GM12875 (cell line): ENCODE data around the gene SOCS6.

ENCODE experiments used
- H3K4me3 ChIP-seq: one replicate; pipeline ENCODE4 v1.5.1; 2011; ENCODE audit warnings: low read depth, low read length, control low read depth
- TF ChIP-seq, protein P1 (sequence below): IDR thresholded peaks from 2 replicates; pipeline ENCODE4 v1.5.1; 2011; ENCODE audit warnings: low read depth, mild to moderate bottlenecking, control low read depth, inconsistent platforms, low read length, moderate library complexity, borderline replicate concordance; ENCODE audit not compliant: insufficient read depth

The SOCS6 gene

DNA sequence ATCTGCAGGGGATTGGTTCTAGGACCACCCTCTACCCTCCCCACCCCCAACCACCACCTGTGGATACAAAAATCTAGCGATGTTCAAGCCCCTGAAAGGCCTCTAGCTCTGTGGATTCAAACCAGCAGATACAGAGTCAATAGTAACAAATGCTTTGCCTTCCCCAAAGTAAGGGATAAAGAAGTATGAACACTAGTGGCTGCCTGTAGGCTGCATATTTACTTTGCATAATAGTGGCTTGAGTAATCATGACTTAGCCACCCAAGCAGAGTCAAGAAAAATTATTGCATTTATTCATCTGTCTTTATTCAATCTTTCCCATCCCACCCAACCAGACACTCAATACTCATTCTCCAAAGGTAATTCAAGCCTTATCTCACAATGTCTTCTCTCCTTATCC lies 43.8 kb downstream of the SOCS6 start:
- no peak overlapping the region for H3K4me3 ChIP-seq
- TF ChIP-seq, protein P1, sequence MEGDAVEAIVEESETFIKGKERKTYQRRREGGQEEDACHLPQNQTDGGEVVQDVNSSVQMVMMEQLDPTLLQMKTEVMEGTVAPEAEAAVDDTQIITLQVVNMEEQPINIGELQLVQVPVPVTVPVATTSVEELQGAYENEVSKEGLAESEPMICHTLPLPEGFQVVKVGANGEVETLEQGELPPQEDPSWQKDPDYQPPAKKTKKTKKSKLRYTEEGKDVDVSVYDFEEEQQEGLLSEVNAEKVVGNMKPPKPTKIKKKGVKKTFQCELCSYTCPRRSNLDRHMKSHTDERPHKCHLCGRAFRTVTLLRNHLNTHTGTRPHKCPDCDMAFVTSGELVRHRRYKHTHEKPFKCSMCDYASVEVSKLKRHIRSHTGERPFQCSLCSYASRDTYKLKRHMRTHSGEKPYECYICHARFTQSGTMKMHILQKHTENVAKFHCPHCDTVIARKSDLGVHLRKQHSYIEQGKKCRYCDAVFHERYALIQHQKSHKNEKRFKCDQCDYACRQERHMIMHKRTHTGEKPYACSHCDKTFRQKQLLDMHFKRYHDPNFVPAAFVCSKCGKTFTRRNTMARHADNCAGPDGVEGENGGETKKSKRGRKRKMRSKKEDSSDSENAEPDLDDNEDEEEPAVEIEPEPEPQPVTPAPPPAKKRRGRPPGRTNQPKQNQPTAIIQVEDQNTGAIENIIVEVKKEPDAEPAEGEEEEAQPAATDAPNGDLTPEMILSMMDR: no peak

DNA sequence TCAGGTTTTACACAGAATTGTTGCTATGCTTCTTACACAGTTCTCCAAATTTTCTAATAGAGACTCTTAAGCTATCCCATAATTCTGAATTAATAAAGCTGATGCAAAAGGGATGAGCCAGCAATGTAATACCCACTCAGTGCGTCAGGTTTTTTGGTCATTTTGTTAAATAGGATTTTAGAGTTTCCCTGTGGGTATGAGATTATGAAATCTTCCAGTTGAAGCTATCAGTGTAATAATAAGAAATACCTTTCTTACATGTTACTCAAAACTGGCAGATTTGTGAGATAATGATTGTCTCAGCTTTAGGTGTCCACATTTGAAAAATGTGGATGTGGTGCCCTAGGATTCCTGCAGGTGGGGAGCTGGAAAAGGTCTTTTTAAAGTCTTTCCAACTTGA lies 44.5 kb downstream of the SOCS6 start:
- TF ChIP-seq, protein P1: no peak
- no peak overlapping the region for H3K4me3 ChIP-seq

DNA sequence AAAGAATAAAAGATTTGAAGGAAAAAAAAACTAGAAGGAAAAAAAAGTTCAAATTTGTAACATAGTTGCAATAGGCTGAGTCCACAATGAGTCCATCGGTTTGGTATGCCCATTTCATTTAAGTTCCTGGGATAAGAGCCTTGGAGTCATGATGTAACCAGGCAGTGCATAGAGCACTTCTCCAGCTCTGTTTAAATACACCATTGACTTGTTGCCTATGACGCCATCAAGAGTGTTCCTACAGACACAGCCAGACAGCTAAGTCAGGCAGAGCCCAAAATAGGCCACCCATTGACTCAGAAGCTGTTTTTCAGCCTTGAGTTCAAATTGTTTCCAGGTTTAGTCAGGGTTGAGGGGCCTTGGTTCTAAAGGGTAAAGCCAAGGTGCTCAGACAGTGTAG lies 44.9 kb downstream of the SOCS6 start:
- H3K4me3 ChIP-seq: no peak overlapping the region
- TF ChIP-seq, protein P1: no peak

DNA sequence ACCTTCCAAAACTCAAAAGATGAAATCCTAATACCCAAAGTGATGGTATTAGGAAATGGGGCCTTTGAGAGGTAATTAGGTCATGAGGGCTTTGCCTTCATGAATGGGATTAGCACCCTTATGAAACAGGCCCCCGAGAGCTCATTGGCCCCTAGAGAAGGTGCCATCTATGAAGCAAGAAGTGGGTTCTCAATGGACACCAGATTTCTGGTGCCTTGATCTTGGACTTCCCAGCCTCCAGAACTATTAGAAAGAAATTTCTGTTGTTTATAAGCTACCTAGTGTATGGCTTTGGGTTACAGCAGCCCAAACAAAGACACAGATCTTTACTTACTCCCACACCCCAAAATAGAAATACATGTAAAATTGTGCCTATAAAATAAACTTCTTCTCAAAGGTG lies 45.4 kb downstream of the SOCS6 start:
- TF ChIP-seq, protein P1: no peak
- H3K4me3 ChIP-seq: no peak overlapping the region

DNA sequence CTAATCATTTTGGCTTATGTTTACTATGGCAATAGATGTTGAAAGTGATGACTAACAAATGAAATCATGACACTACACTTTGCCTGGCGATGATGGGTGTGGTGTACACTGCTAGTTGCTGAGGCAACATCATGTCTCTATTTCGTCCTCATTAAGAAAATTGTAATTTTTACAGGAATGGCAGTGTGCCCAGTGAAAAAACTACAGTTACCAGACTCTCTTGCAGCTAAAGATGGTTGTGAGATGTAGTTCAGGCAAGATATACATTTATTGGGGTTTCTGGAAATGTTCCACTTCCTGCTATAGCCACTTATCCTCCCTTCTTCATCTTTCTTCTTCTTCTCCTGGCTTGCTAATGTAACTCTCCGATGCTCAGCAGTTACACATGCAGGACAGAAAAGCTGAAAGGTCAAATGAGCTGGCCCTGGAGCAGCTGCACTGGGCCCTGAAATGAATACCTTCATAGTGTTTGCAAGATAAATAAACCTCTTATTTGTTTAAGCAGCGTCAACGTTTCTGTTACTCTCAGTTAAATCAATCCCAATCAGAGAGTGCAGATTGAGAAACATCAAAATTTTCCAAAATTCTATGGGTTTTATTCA lies 46.0 kb downstream of the SOCS6 start:
- no peak overlapping the region for H3K4me3 ChIP-seq
- TF ChIP-seq, protein P1: no peak

DNA sequence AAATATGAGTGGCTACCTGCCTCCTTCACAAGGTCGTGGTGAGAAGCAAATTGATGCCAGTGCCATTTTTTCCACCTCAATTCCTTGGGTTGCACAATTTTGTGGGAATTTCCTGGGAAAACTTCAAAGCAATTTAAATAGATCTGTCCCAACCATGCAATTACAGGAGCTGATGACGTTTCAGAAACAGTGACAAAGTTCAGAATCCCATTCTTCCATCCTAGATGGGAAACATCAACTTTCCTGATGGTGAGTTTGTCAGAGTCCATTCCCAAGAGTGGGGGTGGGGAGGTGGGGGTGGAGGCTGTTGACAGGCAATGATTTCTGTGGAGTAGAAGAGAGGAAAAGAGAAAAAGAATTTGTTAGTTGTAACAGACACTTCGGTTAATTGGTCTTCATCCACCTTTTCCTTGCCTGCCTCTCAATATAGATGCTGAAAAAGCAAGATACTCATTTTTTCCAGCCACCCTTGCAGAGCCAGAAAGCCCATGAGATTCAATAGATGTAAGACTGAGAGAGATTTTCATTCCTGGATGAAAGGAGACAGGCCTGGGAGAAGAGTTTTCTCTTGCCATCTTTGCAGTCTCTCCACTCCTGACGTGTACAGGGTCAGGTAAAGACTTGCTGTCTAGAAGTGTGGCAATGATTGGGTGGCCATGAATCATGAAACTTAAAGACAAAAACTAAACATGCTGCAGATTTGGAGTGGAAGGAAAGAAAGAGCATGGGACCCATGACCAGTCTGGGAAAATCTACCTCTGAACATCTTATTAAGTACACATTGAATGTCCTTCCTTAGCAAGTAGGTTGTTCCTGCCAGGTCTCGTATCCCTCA lies 47.3 kb downstream of the SOCS6 start:
- TF ChIP-seq, protein P1: no peak

More for the DNA sequence above, 47.3 kb downstream of the SOCS6 start:
- H3K4me3 ChIP-seq: no peak overlapping the region
